ENCODE measurements around the gene MOCOS.

MOCOS gene

DNA sequence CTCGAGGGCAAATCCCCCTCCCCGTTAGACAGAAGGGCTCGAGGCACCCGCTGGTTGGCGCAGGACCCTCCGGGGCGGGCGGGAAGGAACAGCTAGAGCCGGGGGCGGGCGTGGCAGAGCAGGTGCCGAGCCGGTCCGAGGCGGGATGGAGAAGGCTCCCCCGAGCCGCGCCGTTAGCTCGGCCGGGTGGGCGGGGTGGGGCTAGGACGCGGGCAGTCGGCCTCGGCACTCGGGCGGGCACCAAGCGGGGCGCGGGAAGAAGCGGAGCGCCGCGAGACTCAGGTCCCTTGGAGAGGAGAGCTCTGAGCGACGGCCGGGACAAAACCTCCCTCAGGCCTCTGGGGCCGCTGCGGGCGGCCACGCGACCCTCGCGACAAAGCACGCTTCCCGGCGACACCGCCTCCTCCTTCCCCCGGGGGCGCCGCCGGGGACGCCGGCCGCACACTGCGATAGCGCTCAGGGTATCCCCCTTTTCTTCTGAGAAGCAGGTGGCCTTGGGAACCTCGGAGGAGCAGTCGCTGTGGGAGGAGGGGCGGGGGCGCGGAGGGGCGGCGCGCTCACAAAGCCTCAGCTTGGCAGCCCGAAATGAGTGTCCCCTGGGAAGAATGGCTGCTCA lies 110.9 kb downstream of the MOCOS start:
- peak overlapping the region in 1 of 2 donors; percentile 33 for H3K9ac ChIP-seq (ENCODE audit: low read depth in 1 of 2, low read length in 2 of 2)
- no peak overlapping the region for H3K27ac ChIP-seq (ENCODE audit: low read depth in 2 of 2, low read length in 2 of 2)
- H3K4me1 ChIP-seq (ENCODE audit: control insufficient read depth in 2 of 2, insufficient read depth in 2 of 2, low read length in 2 of 2): peaks cover 3 to 7% of the 10 kb centered on the region in 2 donors
- H3K27me3 ChIP-seq (ENCODE audit: control insufficient read depth in 2 of 2, insufficient read depth in 2 of 2, low read length in 2 of 2): peaks cover 21 to 23% of the 10 kb centered on the region in 2 donors
- H3K9me3 ChIP-seq (ENCODE audit: control insufficient read depth in 2 of 2, low read length in 2 of 2): no peaks in the 10 kb centered on the region
- peak overlapping the region; percentile 50 to 65 for H3K4me3 ChIP-seq (ENCODE audit: low read length in 2 of 2)
- H3K36me3 ChIP-seq (ENCODE audit: control insufficient read depth in 2 of 2, insufficient read depth in 2 of 2, low read length in 2 of 2): no peaks in the 10 kb centered on the region

GRCh38 chr18:36299015-36299414 lies 111.7 kb downstream of the MOCOS start:
- no peaks in the 10 kb centered on the region for H3K36me3 ChIP-seq (ENCODE audit: control insufficient read depth in 2 of 2, insufficient read depth in 2 of 2, low read length in 2 of 2)
- H3K27ac ChIP-seq (ENCODE audit: low read depth in 2 of 2, low read length in 2 of 2): no peak overlapping the region
- no peak overlapping the region for H3K4me3 ChIP-seq (ENCODE audit: low read length in 2 of 2)
- no peaks in the 10 kb centered on the region for H3K9me3 ChIP-seq (ENCODE audit: control insufficient read depth in 2 of 2, low read length in 2 of 2)
- H3K9ac ChIP-seq (ENCODE audit: low read depth in 1 of 2, low read length in 2 of 2): no peak overlapping the region
- H3K27me3 ChIP-seq (ENCODE audit: control insufficient read depth in 2 of 2, insufficient read depth in 2 of 2, low read length in 2 of 2): peaks cover 20 to 23% of the 10 kb centered on the region in 2 donors
- peaks cover 3 to 7% of the 10 kb centered on the region in 2 donors for H3K4me1 ChIP-seq (ENCODE audit: control insufficient read depth in 2 of 2, insufficient read depth in 2 of 2, low read length in 2 of 2)

DNA sequence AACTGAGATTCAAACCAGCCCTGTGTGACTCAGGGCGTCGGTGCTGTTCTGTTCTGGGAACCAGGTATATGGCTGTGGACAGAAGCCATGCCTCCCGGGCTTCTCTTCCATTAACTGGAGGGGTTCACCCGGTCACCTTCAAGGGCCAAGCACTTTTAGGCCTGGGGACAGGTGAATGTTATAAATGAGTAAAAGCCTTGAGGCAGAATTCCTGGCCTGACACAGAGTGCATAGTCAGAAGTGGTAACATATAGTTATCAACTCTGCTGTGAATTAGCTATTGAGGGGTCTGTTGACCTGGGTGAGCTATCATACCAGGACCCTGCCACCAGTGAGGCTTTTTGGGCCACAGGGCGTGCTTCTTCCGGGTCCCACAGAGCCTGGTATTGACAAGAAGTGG lies 112.9 kb downstream of the MOCOS start:
- no peaks in the 10 kb centered on the region for H3K9me3 ChIP-seq (ENCODE audit: control insufficient read depth in 2 of 2, low read length in 2 of 2)
- H3K4me1 ChIP-seq (ENCODE audit: control insufficient read depth in 2 of 2, insufficient read depth in 2 of 2, low read length in 2 of 2): peaks cover 3 to 7% of the 10 kb centered on the region in 2 donors
- H3K9ac ChIP-seq (ENCODE audit: low read depth in 1 of 2, low read length in 2 of 2): no peak overlapping the region
- H3K4me3 ChIP-seq (ENCODE audit: low read length in 2 of 2): no peak overlapping the region
- no peak overlapping the region for H3K27ac ChIP-seq (ENCODE audit: low read depth in 2 of 2, low read length in 2 of 2)
- no peaks in the 10 kb centered on the region for H3K36me3 ChIP-seq (ENCODE audit: control insufficient read depth in 2 of 2, insufficient read depth in 2 of 2, low read length in 2 of 2)
- peaks cover 18% of the 10 kb centered on the region in 2 donors for H3K27me3 ChIP-seq (ENCODE audit: control insufficient read depth in 2 of 2, insufficient read depth in 2 of 2, low read length in 2 of 2)

- Histone ChIP-seq H3K9ac (ENCODE audit: low read depth in 1 of 2, low read length in 2 of 2) (no peak overlapping the region), H3K36me3 (ENCODE audit: control insufficient read depth in 2 of 2, insufficient read depth in 2 of 2, low read length in 2 of 2) (no peaks in the 10 kb centered on the region), H3K4me3 (ENCODE audit: low read length in 2 of 2) (no peak overlapping the region), H3K9me3 (ENCODE audit: control insufficient read depth in 2 of 2, low read length in 2 of 2) (no peaks in the 10 kb centered on the region), H3K27me3 (ENCODE audit: control insufficient read depth in 2 of 2, insufficient read depth in 2 of 2, low read length in 2 of 2) (peaks cover 8 to 13% of the 10 kb centered on the region in 2 donors), H3K27ac (ENCODE audit: low read depth in 2 of 2, low read length in 2 of 2) (no peak overlapping the region), H3K4me1 (ENCODE audit: control insufficient read depth in 2 of 2, insufficient read depth in 2 of 2, low read length in 2 of 2) (peaks cover 2 to 3% of the 10 kb centered on the region in 2 donors)
Observed at GRCh38 chr18:36301884-36302283, 114.6 kb downstream of the MOCOS start.

DNA sequence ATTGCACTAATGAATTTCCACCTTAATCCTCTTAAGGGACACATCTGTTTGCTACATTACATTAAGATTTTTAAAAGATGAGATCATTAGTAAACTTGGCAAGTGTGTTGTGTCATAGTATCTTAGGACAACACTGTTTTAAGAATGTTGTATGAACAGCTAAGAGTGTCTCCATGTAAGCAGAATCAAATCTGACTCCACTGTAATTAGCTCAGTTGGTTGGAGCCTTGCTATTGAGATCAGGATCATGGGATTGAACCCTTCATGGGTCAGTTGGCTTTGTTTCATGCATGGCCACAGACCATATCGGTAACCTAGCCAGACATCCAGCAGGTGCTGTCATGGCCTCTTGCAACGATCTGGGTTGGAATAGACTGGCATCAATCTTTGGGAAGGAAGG lies 115.4 kb downstream of the MOCOS start:
- H3K27me3 ChIP-seq (ENCODE audit: control insufficient read depth in 2 of 2, insufficient read depth in 2 of 2, low read length in 2 of 2): peaks cover 8 to 13% of the 10 kb centered on the region in 2 donors
- no peak overlapping the region for H3K4me3 ChIP-seq (ENCODE audit: low read length in 2 of 2)

GRCh38 chr18:36303211-36303844 lies 116.0 kb downstream of the MOCOS start:
- Histone ChIP-seq H3K4me3 (ENCODE audit: low read length in 2 of 2) (no peak overlapping the region), H3K36me3 (ENCODE audit: control insufficient read depth in 2 of 2, insufficient read depth in 2 of 2, low read length in 2 of 2) (no peaks in the 10 kb centered on the region), H3K27ac (ENCODE audit: low read depth in 2 of 2, low read length in 2 of 2) (no peak overlapping the region), H3K9ac (ENCODE audit: low read depth in 1 of 2, low read length in 2 of 2) (no peak overlapping the region), H3K9me3 (ENCODE audit: control insufficient read depth in 2 of 2, low read length in 2 of 2) (no peaks in the 10 kb centered on the region), H3K4me1 (ENCODE audit: control insufficient read depth in 2 of 2, insufficient read depth in 2 of 2, low read length in 2 of 2) (no peaks in the 10 kb centered on the region), H3K27me3 (ENCODE audit: control insufficient read depth in 2 of 2, insufficient read depth in 2 of 2, low read length in 2 of 2) (peaks cover 8 to 13% of the 10 kb centered on the region in 2 donors)

More for the DNA sequence above, 115.4 kb downstream of the MOCOS start:
- Histone ChIP-seq H3K4me1 (ENCODE audit: control insufficient read depth in 2 of 2, insufficient read depth in 2 of 2, low read length in 2 of 2) (peaks cover 0 to 2% of the 10 kb centered on the region in 2 donors), H3K36me3 (ENCODE audit: control insufficient read depth in 2 of 2, insufficient read depth in 2 of 2, low read length in 2 of 2) (no peaks in the 10 kb centered on the region), H3K27ac (ENCODE audit: low read depth in 2 of 2, low read length in 2 of 2) (no peak overlapping the region), H3K9me3 (ENCODE audit: control insufficient read depth in 2 of 2, low read length in 2 of 2) (no peaks in the 10 kb centered on the region), H3K9ac (ENCODE audit: low read depth in 1 of 2, low read length in 2 of 2) (no peak overlapping the region)

- Histone ChIP-seq H3K4me1 (ENCODE audit: control insufficient read depth in 2 of 2, insufficient read depth in 2 of 2, low read length in 2 of 2) (no peaks in the 10 kb centered on the region), H3K9me3 (ENCODE audit: control insufficient read depth in 2 of 2, low read length in 2 of 2) (no peaks in the 10 kb centered on the region), H3K27me3 (ENCODE audit: control insufficient read depth in 2 of 2, insufficient read depth in 2 of 2, low read length in 2 of 2) (peaks cover 2 to 3% of the 10 kb centered on the region in 2 donors), H3K36me3 (ENCODE audit: control insufficient read depth in 2 of 2, insufficient read depth in 2 of 2, low read length in 2 of 2) (no peaks in the 10 kb centered on the region), H3K27ac (ENCODE audit: low read depth in 2 of 2, low read length in 2 of 2) (no peak overlapping the region), H3K9ac (ENCODE audit: low read depth in 1 of 2, low read length in 2 of 2) (no peak overlapping the region), H3K4me3 (ENCODE audit: low read length in 2 of 2) (no peak overlapping the region)
Observed at GRCh38 chr18:36304723-36305122, 117.4 kb downstream of the MOCOS start.

DNA sequence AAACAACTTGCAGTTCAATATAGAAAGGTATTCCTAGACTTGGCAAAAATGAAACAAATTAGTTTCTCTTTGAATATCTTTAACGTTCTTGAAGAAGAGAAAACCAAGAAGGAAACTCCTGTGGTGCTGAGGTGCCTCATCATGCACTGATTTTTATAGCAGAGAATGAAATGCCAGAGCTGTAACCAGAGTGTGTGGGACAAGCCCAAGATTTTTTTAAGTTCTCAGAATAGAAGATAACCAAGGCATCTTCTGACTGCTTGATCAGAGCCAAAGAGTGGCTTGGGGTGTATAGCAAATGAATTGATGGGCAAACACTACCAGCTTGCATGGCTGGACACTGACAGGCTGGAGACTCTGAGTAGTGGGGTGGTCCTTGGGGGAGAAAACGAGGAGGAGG lies 118.1 kb downstream of the MOCOS start:
- Histone ChIP-seq H3K27ac (ENCODE audit: low read depth in 2 of 2, low read length in 2 of 2) (no peak overlapping the region), H3K27me3 (ENCODE audit: control insufficient read depth in 2 of 2, insufficient read depth in 2 of 2, low read length in 2 of 2) (peaks cover 0 to 2% of the 10 kb centered on the region in 2 donors), H3K4me1 (ENCODE audit: control insufficient read depth in 2 of 2, insufficient read depth in 2 of 2, low read length in 2 of 2) (no peaks in the 10 kb centered on the region), H3K36me3 (ENCODE audit: control insufficient read depth in 2 of 2, insufficient read depth in 2 of 2, low read length in 2 of 2) (no peaks in the 10 kb centered on the region), H3K4me3 (ENCODE audit: low read length in 2 of 2) (no peak overlapping the region), H3K9ac (ENCODE audit: low read depth in 1 of 2, low read length in 2 of 2) (no peak overlapping the region), H3K9me3 (ENCODE audit: control insufficient read depth in 2 of 2, low read length in 2 of 2) (no peaks in the 10 kb centered on the region)

DNA sequence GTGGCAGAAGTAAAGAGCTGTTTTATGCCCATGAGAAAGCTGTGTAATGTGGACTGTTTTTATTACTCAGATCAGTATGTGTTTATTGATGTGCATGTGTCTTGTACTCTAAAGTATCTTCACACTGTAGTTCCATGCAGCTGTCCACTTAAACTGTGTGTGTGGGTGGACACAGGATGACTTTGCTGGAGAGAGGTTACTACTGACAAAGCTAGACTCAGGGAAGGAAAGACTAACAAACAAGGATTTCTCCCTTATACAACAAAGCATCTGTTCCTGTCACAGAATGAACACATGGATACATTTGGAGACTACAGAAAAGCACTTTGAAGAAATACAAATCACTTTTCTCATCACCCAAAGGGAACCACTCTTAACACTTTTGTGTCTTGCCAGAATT lies 120.2 kb downstream of the MOCOS start:
- Histone ChIP-seq H3K27me3 (ENCODE audit: control insufficient read depth in 2 of 2, insufficient read depth in 2 of 2, low read length in 2 of 2) (no peaks in the 10 kb centered on the region), H3K4me3 (ENCODE audit: low read length in 2 of 2) (no peak overlapping the region), H3K36me3 (ENCODE audit: control insufficient read depth in 2 of 2, insufficient read depth in 2 of 2, low read length in 2 of 2) (no peaks in the 10 kb centered on the region), H3K27ac (ENCODE audit: low read depth in 2 of 2, low read length in 2 of 2) (no peak overlapping the region), H3K9me3 (ENCODE audit: control insufficient read depth in 2 of 2, low read length in 2 of 2) (no peaks in the 10 kb centered on the region), H3K9ac (ENCODE audit: low read depth in 1 of 2, low read length in 2 of 2) (no peak overlapping the region), H3K4me1 (ENCODE audit: control insufficient read depth in 2 of 2, insufficient read depth in 2 of 2, low read length in 2 of 2) (no peaks in the 10 kb centered on the region)

DNA sequence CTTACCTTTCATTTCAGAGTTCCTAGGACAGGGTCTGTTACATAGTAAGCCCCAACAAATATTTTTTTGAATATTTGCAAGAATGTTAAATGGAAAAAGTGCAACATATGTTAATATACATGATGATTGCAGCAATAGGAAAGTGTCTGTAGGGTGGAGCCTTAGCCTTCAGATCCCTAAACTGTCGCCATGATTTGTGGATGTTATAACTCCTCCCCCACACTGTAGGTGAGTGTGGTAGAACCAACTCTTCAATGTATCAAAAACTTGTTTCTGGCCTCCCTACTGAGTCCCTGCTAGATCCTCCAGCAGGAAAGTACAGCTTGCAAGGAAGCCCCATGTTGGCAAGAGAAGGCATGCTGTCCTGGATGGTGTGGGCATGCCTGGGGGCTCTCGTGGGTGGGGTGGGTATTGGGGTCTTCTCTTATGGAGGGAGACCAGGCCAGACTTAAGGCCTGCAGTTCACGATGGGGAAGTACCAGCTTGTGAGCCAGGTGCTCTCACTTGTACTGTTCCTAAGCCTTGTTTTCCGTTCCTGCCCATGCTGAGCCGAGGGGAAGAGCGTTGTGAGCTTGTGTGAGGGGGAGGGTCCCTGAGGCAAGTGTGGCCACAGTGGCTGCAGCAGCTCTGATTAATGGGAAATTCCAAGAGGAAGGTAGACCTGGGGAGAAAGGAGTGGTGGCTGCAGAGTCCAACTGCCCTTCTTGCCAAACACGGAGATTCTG lies 121.6 kb downstream of the MOCOS start:
- no peak overlapping the region for H3K27ac ChIP-seq (ENCODE audit: low read depth in 2 of 2, low read length in 2 of 2)
- H3K9ac ChIP-seq (ENCODE audit: low read depth in 1 of 2, low read length in 2 of 2): no peak overlapping the region
- H3K27me3 ChIP-seq (ENCODE audit: control insufficient read depth in 2 of 2, insufficient read depth in 2 of 2, low read length in 2 of 2): no peaks in the 10 kb centered on the region
- no peaks in the 10 kb centered on the region for H3K4me1 ChIP-seq (ENCODE audit: control insufficient read depth in 2 of 2, insufficient read depth in 2 of 2, low read length in 2 of 2)
- H3K4me3 ChIP-seq (ENCODE audit: low read length in 2 of 2): no peak overlapping the region
- H3K36me3 ChIP-seq (ENCODE audit: control insufficient read depth in 2 of 2, insufficient read depth in 2 of 2, low read length in 2 of 2): no peaks in the 10 kb centered on the region
- H3K9me3 ChIP-seq (ENCODE audit: control insufficient read depth in 2 of 2, low read length in 2 of 2): no peaks in the 10 kb centered on the region
